Common myeloid progenitor, CD34-positive (primary cell): ENCODE measurements around the gene POU2F1.

ENCODE experiments used
- CTCF ChIA-PET: fragments of 350-600 bp; sonication (Branson Sonifier 250); formaldehyde crosslinking; loops from one replicate; lab custom pipeline; 2021; ENCODE audit warnings: antibody characterized with exemption; lab: Charles Lee
- POLR2A ChIA-PET: fragments of 350-600 bp; sonication (Branson Sonifier 250); formaldehyde crosslinking; loops from one replicate; lab custom pipeline; 2021; ENCODE audit warnings: antibody characterized with exemption; lab: Charles Lee
- DNase-seq, 3 donors: peaks; one replicate each; pipeline versions ENCODE4 v3.0.0 to v3.0.0-alpha.2; 2013
- H3K27ac ChIP-seq, 2 experiments: 1 replicate in 1 of 2; 2 replicates in 1 of 2; pipeline ENCODE4 v1.7.0; 2013; ENCODE audit warnings: inconsistent platforms in 2 of 2, low read length in 2 of 2, mild to moderate bottlenecking in 2 of 2, low read depth in 1 of 2, moderate library complexity in 1 of 2; ENCODE audit not compliant: severe bottlenecking in 2 of 2, insufficient read depth in 1 of 2, poor library complexity in 1 of 2
- H3K27me3 ChIP-seq, 5 experiments: replicated peaks in 2 of 5; 1 replicate in 3 of 5; 2 replicates in 2 of 5; pipeline versions ENCODE4 v1.6.1 to v1.7.0; 2013; ENCODE audit warnings: low read length in 4 of 5, mild to moderate bottlenecking in 2 of 5, moderate library complexity in 2 of 5, inconsistent platforms in 1 of 5; ENCODE audit not compliant: insufficient read depth in 5 of 5, control insufficient read depth in 4 of 5
- H3K36me3 ChIP-seq, 4 experiments: 1 replicate in 2 of 4; 2 replicates in 2 of 4; pipeline versions ENCODE4 v1.6.1 to v1.7.0; 2013; ENCODE audit warnings: low read length in 3 of 4, control low read depth in 1 of 4, mild to moderate bottlenecking in 1 of 4; ENCODE audit not compliant: control insufficient read depth in 4 of 4, insufficient read depth in 4 of 4
- H3K4me1 ChIP-seq, 4 experiments: 1 replicate in 3 of 4; 2 replicates in 1 of 4; pipeline versions ENCODE4 v1.6.1 to v1.7.1; 2013; ENCODE audit warnings: low read length in 3 of 4, mild to moderate bottlenecking in 3 of 4, control low read depth in 1 of 4, inconsistent platforms in 1 of 4, moderate library complexity in 1 of 4; ENCODE audit not compliant: control insufficient read depth in 4 of 4, insufficient read depth in 4 of 4; ENCODE audit errors: control extremely low read depth in 1 of 4
- H3K4me3 ChIP-seq, 7 experiments: 1 replicate in 4 of 7; 2 replicates in 3 of 7; pipeline versions ENCODE4 v1.5.1 to v1.7.0; 2013; ENCODE audit warnings: mild to moderate bottlenecking in 7 of 7, low read length in 6 of 7, moderate library complexity in 6 of 7, inconsistent platforms in 2 of 7, low read depth in 2 of 7, control low read depth in 1 of 7; ENCODE audit not compliant: insufficient read depth in 4 of 7, control insufficient read depth in 1 of 7; ENCODE audit errors: extremely low read depth in 1 of 7
- H3K9me3 ChIP-seq, 5 experiments: 1 replicate in 4 of 5; 2 replicates in 1 of 5; pipeline versions ENCODE4 v1.6.1 to v1.7.1; 2013; ENCODE audit warnings: low read length in 4 of 5, mild to moderate bottlenecking in 2 of 5, inconsistent platforms in 1 of 5, low read depth in 1 of 5, moderate library complexity in 1 of 5; ENCODE audit not compliant: control insufficient read depth in 4 of 5, insufficient read depth in 2 of 5; ENCODE audit errors: control extremely low read depth in 1 of 5
- WGBS: methylation state at CpG from one replicate; pipeline ENCODE4 v1.1.5; 2013; ENCODE audit not compliant: insufficient coverage; 5-methylcytosine and 5-hydroxymethylcytosine counted together

The POU2F1 gene

GRCh38 chr1:167184081-167184480 lies 36.6 kb upstream of the POU2F1 start:
- CTCF ChIA-PET = interaction anchor here (2.2 kb wide), 1 partner anchor 11 kb away, joined by 6 read pairs; no protein-coding TSS in a partner anchor

GRCh38 chr1:167185062-167185461 lies 35.6 kb upstream of the POU2F1 start:
- CTCF ChIA-PET = interaction anchor here (0.6 kb wide), 1 partner anchor 99 kb away, joined by 3 read pairs; no protein-coding TSS in a partner anchor
- no peaks in the 10 kb centered on the region for H3K4me1 ChIP-seq
- H3K27ac ChIP-seq = no peak overlapping the region
- H3K27me3 ChIP-seq = no peaks in the 10 kb centered on the region
- H3K36me3 ChIP-seq = no peaks in the 10 kb centered on the region
- POLR2A ChIA-PET = interaction anchor here (0.7 kb wide), 2 partner anchors 266 to 364 kb away, joined by 3 read pairs; no protein-coding TSS in a partner anchor
- no peak overlapping the region for H3K4me3 ChIP-seq
- no peaks in the 10 kb centered on the region for H3K9me3 ChIP-seq
- DNase-seq = no peak
- 49% methylated on average over 3 of the region's 3 CpGs for WGBS

More at GRCh38 chr1:167184081-167184480, 36.6 kb upstream of the POU2F1 start:
- Histone ChIP-seq H3K27ac (no peak overlapping the region), H3K4me1 (no peaks in the 10 kb centered on the region), H3K36me3 (no peaks in the 10 kb centered on the region), H3K9me3 (no peaks in the 10 kb centered on the region), H3K27me3 (no peaks in the 10 kb centered on the region), H3K4me3 (no peak overlapping the region)
- POLR2A ChIA-PET = no interaction called here
- no CpG with 5 or more reads among the region's 2 CpGs for WGBS
- no peak for DNase-seq

DNA sequence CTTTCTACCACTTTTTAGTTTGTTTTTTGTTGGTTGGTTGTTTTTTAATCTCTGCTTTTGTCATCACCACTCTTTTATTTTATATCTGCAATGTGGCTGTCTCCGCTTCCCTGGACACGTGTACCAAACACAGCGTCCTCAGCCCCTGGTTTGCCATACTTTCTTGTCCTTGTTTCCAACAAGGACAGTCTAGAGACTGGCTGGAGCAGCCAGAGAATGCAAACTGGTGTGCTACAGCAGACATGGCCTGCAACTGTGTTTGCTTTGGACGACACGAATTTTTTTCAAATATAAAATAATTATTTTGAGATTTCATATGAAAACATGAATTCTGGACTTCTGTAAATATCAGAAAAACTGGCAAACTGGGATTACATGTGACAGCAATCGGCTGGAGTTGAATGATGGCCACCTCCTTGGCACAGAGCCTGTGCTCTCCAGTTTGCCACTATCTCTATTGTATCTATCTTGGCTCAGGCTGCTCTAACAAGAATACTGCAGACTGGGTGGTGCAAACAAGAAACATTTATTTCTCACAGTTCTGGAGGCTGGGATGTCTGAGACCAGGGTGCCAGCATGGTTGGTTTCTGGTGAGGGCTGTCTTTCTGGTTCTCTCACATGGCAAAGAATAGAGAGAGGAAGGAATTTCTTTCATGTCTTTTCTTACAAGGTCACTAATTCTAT lies 34.6 kb upstream of the POU2F1 start:
- no peak overlapping the region for H3K27ac ChIP-seq
- ChIA-PET CTCF (no interaction called here), POLR2A (no interaction called here)
- no peaks in the 10 kb centered on the region for H3K9me3 ChIP-seq
- WGBS = 94% methylated on average over 4 of the region's 6 CpGs
- H3K4me3 ChIP-seq = no peak overlapping the region
- H3K36me3 ChIP-seq = no peaks in the 10 kb centered on the region
- H3K4me1 ChIP-seq = no peaks in the 10 kb centered on the region
- no peak for DNase-seq
- H3K27me3 ChIP-seq = no peaks in the 10 kb centered on the region

GRCh38 chr1:167186771-167187170 lies 33.9 kb upstream of the POU2F1 start:
- 94% methylated on average over 2 of the region's 2 CpGs for WGBS
- no peaks in the 10 kb centered on the region for H3K9me3 ChIP-seq
- no peaks in the 10 kb centered on the region for H3K4me1 ChIP-seq
- CTCF ChIA-PET = no interaction called here
- no peak overlapping the region for H3K4me3 ChIP-seq
- POLR2A ChIA-PET = no interaction called here
- no peak overlapping the region for H3K27ac ChIP-seq
- H3K36me3 ChIP-seq = no peaks in the 10 kb centered on the region
- no peaks in the 10 kb centered on the region for H3K27me3 ChIP-seq
- DNase-seq = no peak

DNA sequence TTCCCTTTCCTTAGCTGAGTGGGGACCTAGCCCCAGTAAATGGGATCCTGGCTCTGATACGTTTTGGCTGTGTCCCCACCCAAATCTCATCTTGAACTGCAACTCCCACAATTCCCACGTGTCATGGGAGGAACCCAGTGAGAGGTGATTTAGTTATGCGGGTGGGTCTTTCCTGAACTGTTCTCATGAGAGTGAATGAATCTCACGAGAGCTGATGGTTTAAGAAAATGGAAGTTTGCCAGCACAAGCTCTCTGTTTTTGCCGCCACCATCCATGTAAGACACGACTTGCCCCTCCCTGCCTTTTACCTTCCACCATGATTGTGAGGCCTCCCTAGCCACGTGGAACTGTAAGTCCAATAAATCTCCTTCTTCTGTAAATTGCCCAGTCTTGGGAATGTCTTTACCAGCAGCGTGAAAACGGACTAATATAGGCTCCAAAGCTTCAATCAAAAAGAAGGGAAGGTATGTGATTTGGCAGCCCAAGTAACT lies 29.9 kb upstream of the POU2F1 start:
- 100% methylated on average over 4 of the region's 9 CpGs for WGBS
- H3K4me3 ChIP-seq = no peak overlapping the region
- DNase-seq = no peak
- H3K36me3 ChIP-seq = no peaks in the 10 kb centered on the region
- ChIA-PET POLR2A (no interaction called here), CTCF (interaction anchor here (0.8 to 1.5 kb wide), 3 partner anchors 29 to 130 kb away, joined by 3 to 5 read pairs (median 5); no protein-coding TSS in a partner anchor)
- H3K27me3 ChIP-seq = no peaks in the 10 kb centered on the region
- H3K27ac ChIP-seq = no peak overlapping the region
- peaks cover 0 to 2% (median 0%) of the 10 kb centered on the region in 4 experiments for H3K4me1 ChIP-seq
- no peaks in the 10 kb centered on the region for H3K9me3 ChIP-seq

DNA sequence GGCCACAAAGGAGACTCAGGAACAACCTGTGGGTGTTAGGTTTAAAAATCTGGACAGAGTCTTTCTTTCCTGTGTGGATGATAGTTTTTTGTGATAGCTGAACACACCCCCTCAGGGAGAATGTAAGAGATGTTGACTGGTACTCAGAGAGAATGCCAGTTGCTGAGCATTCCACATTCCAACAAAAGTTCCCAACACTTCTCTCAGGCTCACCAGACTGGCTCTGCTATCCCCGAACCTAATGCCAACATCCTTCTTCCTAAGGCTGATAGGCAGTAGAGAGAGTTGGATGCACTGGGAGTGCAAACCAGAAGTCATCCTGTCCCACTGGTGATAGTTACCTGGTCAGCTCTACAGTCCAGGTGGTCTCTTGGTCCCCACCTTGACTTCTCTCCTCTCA lies 28.7 kb upstream of the POU2F1 start:
- no peak for DNase-seq
- Histone ChIP-seq H3K4me1 (peaks cover 3 to 10% (median 6%) of the 10 kb centered on the region in 4 experiments), H3K9me3 (no peaks in the 10 kb centered on the region), H3K36me3 (no peaks in the 10 kb centered on the region), H3K4me3 (no peak overlapping the region), H3K27ac (no peak overlapping the region), H3K27me3 (no peaks in the 10 kb centered on the region)
- 100% methylated on average over 1 of the region's 1 CpG for WGBS
- POLR2A ChIA-PET = no interaction called here
- CTCF ChIA-PET = no interaction called here

- Histone ChIP-seq H3K27me3 (no peaks in the 10 kb centered on the region), H3K4me1 (peaks cover 3 to 10% (median 6%) of the 10 kb centered on the region in 4 experiments), H3K4me3 (no peak overlapping the region), H3K27ac (no peak overlapping the region), H3K9me3 (no peaks in the 10 kb centered on the region), H3K36me3 (no peaks in the 10 kb centered on the region)
- 100% methylated on average over 1 of the region's 3 CpGs for WGBS
- DNase-seq = no peak
- ChIA-PET CTCF (interaction anchor here (1.4 to 1.9 kb wide), 2 partner anchors 10 to 11 kb away, joined by 6 read pairs; no protein-coding TSS in a partner anchor), POLR2A (no interaction called here)
Measured at GRCh38 chr1:167194182-167194581, 26.5 kb upstream of the POU2F1 start.
